Caco-2 (cell line): ENCODE results near the gene C17orf100. TPM values are rescaled to one million over a fixed set of nuclear protein-coding genes. Genes with fewer than 3 reads are reported as not detected.

Experiments
- BruUV-seq: library from RNA; stranded (reverse); fragments of 400-500 nt; replicated peaks from 2 replicates; lab custom pipeline; 2021; lab: Mats Ljungman, UMichigan
- CTCF ChIA-PET: fragments of 300-600 bp; sonication (Branson Sonifier 250); formaldehyde crosslinking; loops from one replicate; lab custom pipeline; 2022; ENCODE audit warnings: antibody characterized with exemption; lab: Charles Lee
- POLR2A ChIA-PET: fragments of 300-600 bp; sonication (Branson Sonifier 250); formaldehyde crosslinking; loops from one replicate; lab custom pipeline; 2022; ENCODE audit warnings: antibody characterized with exemption; lab: Charles Lee
- DNase-seq, 2 experiments: peaks; one replicate each; pipeline versions ENCODE4 v3.0.0 to v3.0.0-alpha.2; 2020 to 2022
- H3K27me3 ChIP-seq: replicated peaks from 2 replicates; pipeline ENCODE4 v1.6.0; 2011; ENCODE audit warnings: low read length; ENCODE audit not compliant: control insufficient read depth, insufficient read depth
- H3K36me3 ChIP-seq: 2 replicates; pipeline ENCODE4 v1.5.1; 2011; ENCODE audit warnings: low read length; ENCODE audit not compliant: control insufficient read depth, insufficient read depth
- H3K4me1 ChIP-seq: fragments of 250-450 bp; sonication (Bioruptor Pico); 2 replicates; pipeline ENCODE4 v1.5.1; 2020; ENCODE audit warnings: mild to moderate bottlenecking
- H3K4me3 ChIP-seq: 2 replicates; pipeline ENCODE4 v1.5.1; 2011; ENCODE audit warnings: low read depth, mild to moderate bottlenecking, control low read depth, low read length
- H3K9me3 ChIP-seq: fragments of 250-450 bp; sonication (Bioruptor Pico); 2 replicates; pipeline ENCODE4 v1.5.1; 2020; ENCODE audit warnings: mild to moderate bottlenecking, moderate library complexity
- H3K27ac Mint-ChIP-seq: one replicate; pipeline ENCODE4 v1.8.0; 2022; ENCODE audit warnings: mixed read lengths; ENCODE audit not compliant: unreplicated experiment
- H3K27me3 Mint-ChIP-seq: one replicate; pipeline ENCODE4 v1.8.0; 2022; ENCODE audit warnings: mixed read lengths; ENCODE audit not compliant: insufficient read depth, unreplicated experiment
- H3K36me3 Mint-ChIP-seq: one replicate; pipeline ENCODE4 v1.8.0; 2022; ENCODE audit warnings: mild to moderate bottlenecking, mixed read lengths; ENCODE audit not compliant: insufficient read depth, unreplicated experiment
- H3K4me1 Mint-ChIP-seq: one replicate; pipeline ENCODE4 v1.8.0; 2022; ENCODE audit warnings: low read depth, mixed read lengths; ENCODE audit not compliant: unreplicated experiment
- H3K4me3 Mint-ChIP-seq: one replicate; pipeline ENCODE4 v1.8.0; 2022; ENCODE audit warnings: mild to moderate bottlenecking, moderate library complexity, mixed read lengths; ENCODE audit not compliant: unreplicated experiment
- H3K9me3 Mint-ChIP-seq: one replicate; pipeline ENCODE4 v1.8.0; 2022; ENCODE audit warnings: mixed read lengths; ENCODE audit not compliant: unreplicated experiment
- CTCF ChIP-seq, 2 experiments: fragments of 200-600 bp in 1 of 2; IDR thresholded peaks; 1 replicate in 1 of 2; 2 replicates in 1 of 2; pipeline versions ENCODE4 v1.5.1 to v1.8.0; 2011 to 2022; ENCODE audit warnings: antibody characterized with exemption in 1 of 2, control low read depth in 1 of 2, inconsistent platforms in 1 of 2, low read depth in 1 of 2, low read length in 1 of 2, mild to moderate bottlenecking in 1 of 2, moderate library complexity in 1 of 2; ENCODE audit not compliant: insufficient read depth in 1 of 2, severe bottlenecking in 1 of 2, unreplicated experiment in 1 of 2
- intact Hi-C: fragments of 100-400 bp; cut with micrococcal nuclease; formaldehyde crosslinking; loops from one replicate; pipeline ENCODE4 v1.10.0; 2022; ENCODE audit not compliant: unreplicated experiment
- total RNA-seq: library from RNA; stranded (reverse); gene quantifications from 2 replicates; pipeline ENCODE4 v1.2.3, GENCODE V29; 2022

Gene C17orf100
- total RNA-seq, 1 experiment from 2014 or later: 3.1 TPM

- H3K9me3 ChIP-seq: no peaks in the 10 kb centered on the region
- Mint-ChIP-seq H3K36me3 (no peaks in the 10 kb centered on the region), H3K27ac (no peak overlapping the region), H3K9me3 (no peaks in the 10 kb centered on the region), H3K27me3 (no peaks in the 10 kb centered on the region), H3K4me1 (no peaks in the 10 kb centered on the region), H3K4me3 (no peak overlapping the region)
- DNase-seq: no peak
- intact Hi-C loops: no loop called here
- POLR2A ChIA-PET: no interaction called here
- no peak overlapping the region for H3K4me3 ChIP-seq
- H3K36me3 ChIP-seq: no peaks in the 10 kb centered on the region
- CTCF ChIA-PET: no interaction called here
- BruUV-seq: no TSS peak
- no peaks in the 10 kb centered on the region for H3K4me1 ChIP-seq
- H3K27me3 ChIP-seq: no peaks in the 10 kb centered on the region
- TF ChIP-seq CTCF (IDR thresholded peaks at IDR 0.05; ENCODE audit: insufficient read depth in 1 of 2, low read depth in 1 of 2, low read length in 1 of 2, severe bottlenecking in 1 of 2, unreplicated experiment in 1 of 2): no peak
Measured at GRCh38 chr17:6677158-6677831, 25.7 kb downstream of the C17orf100 start.

GRCh38 chr17:6677946-6678345 lies 26.4 kb downstream of the C17orf100 start:
- H3K4me3 ChIP-seq: no peak overlapping the region
- H3K36me3 ChIP-seq: no peaks in the 10 kb centered on the region
- no peak for DNase-seq
- H3K27me3 ChIP-seq: no peaks in the 10 kb centered on the region
- ChIA-PET POLR2A (no interaction called here), CTCF (no interaction called here)
- Mint-ChIP-seq H3K4me1 (no peaks in the 10 kb centered on the region), H3K9me3 (no peaks in the 10 kb centered on the region), H3K4me3 (no peak overlapping the region), H3K27ac (no peak overlapping the region), H3K36me3 (no peaks in the 10 kb centered on the region), H3K27me3 (no peaks in the 10 kb centered on the region)
- TF ChIP-seq CTCF (IDR thresholded peaks at IDR 0.05; ENCODE audit: insufficient read depth in 1 of 2, low read depth in 1 of 2, low read length in 1 of 2, severe bottlenecking in 1 of 2, unreplicated experiment in 1 of 2): no peak
- BruUV-seq: no TSS peak
- H3K4me1 ChIP-seq: no peaks in the 10 kb centered on the region
- H3K9me3 ChIP-seq: no peaks in the 10 kb centered on the region
- intact Hi-C loops: no loop called here

GRCh38 chr17:6679241-6679640 lies 27.7 kb downstream of the C17orf100 start:
- no peaks in the 10 kb centered on the region for H3K4me1 ChIP-seq
- Mint-ChIP-seq H3K4me1 (no peaks in the 10 kb centered on the region), H3K9me3 (no peaks in the 10 kb centered on the region), H3K27me3 (no peaks in the 10 kb centered on the region), H3K27ac (no peak overlapping the region), H3K36me3 (no peaks in the 10 kb centered on the region), H3K4me3 (no peak overlapping the region)
- H3K27me3 ChIP-seq: no peaks in the 10 kb centered on the region
- H3K9me3 ChIP-seq: no peaks in the 10 kb centered on the region
- no peak for DNase-seq
- no peak overlapping the region for H3K4me3 ChIP-seq
- CTCF ChIA-PET: no interaction called here
- no peak for TF ChIP-seq CTCF (IDR thresholded peaks at IDR 0.05; ENCODE audit: insufficient read depth in 1 of 2, low read depth in 1 of 2, low read length in 1 of 2, severe bottlenecking in 1 of 2, unreplicated experiment in 1 of 2)
- POLR2A ChIA-PET: no interaction called here
- intact Hi-C loops: no loop called here
- no peaks in the 10 kb centered on the region for H3K36me3 ChIP-seq
- no TSS peak for BruUV-seq
